GM19438 (cell line): ENCODE data around the gene FOSL2.

Experiments used
- ATAC-seq: cut with Tn5 transposase; IDR thresholded peaks from one replicate; pipeline ENCODE4 v1.9.1; 2021; ENCODE audit warnings: low read depth; ENCODE audit not compliant: unreplicated experiment

FOSL2 gene

DNA sequence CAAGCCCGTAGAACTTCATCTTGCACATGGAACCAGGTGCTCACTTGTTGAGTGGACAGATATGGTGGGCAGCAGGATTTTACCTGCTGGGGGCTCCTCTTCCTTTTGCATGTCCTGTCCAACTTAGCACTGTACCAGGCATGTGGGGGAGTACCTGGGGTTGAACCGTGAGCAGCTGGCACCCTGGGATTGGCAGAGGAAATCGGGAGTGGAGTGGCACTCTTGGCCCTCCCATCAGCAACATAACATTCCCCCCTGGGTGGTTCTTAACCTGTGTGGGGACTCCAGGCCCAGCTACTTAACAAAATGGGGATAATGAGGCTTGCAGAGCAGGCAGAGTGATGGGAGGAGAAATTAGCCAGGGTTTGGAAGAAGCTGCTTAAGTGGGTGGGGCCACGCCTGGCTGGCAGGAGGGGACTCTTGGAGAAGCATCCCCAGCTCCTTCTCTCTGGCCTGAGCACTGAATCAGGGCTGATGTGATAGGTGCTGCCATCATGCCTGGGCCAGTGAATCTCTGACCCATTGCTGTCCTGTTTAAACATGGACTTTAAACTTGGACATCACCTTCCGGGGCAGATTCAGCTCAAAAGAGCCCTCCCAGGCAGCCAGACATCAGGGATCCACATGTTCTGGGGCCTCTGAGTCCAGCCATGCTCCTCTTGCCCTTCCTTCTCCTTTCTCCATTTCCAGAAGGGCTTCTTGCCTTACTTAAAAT lies 15.5 kb downstream of the FOSL2 start:
- no peak for ATAC-seq

DNA sequence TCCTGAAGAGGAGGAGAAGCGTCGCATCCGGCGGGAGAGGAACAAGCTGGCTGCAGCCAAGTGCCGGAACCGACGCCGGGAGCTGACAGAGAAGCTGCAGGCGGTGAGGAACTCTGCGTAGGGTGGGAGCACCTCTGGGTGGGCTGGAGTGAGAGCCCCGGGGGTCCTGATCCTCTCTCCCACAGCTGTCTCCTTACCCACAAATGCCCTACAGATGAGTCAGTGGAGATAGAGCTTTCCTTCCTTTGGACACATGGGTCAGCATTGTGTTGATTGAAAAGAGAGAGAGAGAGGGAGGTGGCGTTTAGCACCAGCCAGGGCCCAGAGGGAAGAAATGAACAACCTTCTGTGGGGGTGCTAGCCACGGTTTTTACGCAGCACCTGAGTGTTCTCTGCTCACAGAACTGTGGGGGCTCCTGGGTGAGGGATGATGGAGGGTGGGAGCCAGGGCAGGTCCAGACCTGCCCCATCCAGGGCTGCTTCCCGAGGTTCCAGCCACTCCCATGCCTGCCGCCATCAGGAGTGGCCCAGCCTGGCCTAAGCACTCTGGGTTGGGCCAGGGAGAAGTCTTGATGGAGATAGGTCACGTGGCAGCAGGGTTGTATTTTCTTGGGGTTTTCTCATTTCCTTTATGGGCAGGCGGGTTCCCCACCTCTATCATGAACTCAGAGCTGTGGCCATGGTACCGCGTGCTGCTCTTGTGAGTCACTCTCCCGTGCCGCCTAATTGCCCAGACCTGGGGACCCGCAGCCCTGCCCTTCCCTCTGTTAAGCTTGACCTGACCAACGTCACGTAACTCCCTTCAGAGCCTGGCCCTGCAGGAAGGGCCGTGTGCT lies 16.3 kb downstream of the FOSL2 start:
- ATAC-seq = no peak

DNA sequence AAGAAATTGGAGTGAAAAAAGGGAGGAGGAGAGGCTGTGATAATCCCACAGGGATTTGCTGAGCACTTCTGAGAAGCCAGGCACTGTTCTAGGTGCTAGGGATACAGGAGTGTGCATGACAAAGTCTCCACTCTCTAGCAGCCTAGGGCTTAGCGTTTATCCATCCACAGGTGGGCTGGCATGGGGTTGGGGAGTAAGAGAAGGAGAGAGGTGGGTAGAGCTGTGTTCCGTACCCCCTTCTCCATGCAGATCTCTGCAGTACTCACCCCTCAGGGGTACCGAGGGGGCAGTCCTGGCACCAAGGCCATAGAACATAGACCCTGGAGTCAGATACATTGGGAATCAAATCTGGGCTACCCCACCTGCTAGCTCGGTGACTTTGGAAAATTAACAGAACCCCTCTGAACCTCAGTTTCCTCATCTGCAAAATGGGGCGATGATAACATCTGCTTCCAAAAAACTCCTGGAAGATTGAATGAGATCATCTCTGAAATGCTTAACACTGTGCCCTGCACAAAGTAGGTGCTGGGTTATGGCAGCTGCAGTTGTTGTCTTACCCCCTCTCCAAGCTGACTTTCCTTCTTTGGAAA lies 18.6 kb downstream of the FOSL2 start:
- no peak for ATAC-seq

DNA sequence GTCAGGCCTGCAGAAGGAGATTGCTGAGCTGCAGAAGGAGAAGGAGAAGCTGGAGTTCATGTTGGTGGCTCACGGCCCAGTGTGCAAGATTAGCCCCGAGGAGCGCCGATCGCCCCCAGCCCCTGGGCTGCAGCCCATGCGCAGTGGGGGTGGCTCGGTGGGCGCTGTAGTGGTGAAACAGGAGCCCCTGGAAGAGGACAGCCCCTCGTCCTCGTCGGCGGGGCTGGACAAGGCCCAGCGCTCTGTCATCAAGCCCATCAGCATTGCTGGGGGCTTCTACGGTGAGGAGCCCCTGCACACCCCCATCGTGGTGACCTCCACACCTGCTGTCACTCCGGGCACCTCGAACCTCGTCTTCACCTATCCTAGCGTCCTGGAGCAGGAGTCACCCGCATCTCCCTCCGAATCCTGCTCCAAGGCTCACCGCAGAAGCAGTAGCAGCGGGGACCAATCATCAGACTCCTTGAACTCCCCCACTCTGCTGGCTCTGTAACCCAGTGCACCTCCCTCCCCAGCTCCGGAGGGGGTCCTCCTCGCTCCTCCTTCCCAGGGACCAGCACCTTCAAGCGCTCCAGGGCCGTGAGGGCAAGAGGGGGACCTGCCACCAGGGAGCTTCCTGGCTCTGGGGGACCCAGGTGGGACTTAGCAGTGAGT lies 19.4 kb downstream of the FOSL2 start:
- no peak for ATAC-seq

DNA sequence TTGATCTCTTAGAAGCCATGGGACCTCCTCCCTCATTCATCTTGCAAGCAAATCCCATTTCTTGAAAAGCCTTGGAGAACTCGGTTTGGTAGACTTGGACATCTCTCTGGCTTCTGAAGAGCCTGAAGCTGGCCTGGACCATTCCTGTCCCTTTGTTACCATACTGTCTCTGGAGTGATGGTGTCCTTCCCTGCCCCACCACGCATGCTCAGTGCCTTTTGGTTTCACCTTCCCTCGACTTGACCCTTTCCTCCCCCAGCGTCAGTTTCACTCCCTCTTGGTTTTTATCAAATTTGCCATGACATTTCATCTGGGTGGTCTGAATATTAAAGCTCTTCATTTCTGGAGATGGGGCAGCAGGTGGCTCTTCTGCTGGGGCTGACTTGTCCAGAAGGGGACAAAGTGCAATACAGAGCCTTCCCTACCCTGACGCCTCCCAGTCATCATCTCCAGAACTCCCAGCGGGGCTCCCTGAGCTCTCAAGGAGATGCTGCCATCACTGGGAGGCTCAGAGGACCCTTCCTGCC lies 20.0 kb downstream of the FOSL2 start:
- no peak for ATAC-seq

DNA sequence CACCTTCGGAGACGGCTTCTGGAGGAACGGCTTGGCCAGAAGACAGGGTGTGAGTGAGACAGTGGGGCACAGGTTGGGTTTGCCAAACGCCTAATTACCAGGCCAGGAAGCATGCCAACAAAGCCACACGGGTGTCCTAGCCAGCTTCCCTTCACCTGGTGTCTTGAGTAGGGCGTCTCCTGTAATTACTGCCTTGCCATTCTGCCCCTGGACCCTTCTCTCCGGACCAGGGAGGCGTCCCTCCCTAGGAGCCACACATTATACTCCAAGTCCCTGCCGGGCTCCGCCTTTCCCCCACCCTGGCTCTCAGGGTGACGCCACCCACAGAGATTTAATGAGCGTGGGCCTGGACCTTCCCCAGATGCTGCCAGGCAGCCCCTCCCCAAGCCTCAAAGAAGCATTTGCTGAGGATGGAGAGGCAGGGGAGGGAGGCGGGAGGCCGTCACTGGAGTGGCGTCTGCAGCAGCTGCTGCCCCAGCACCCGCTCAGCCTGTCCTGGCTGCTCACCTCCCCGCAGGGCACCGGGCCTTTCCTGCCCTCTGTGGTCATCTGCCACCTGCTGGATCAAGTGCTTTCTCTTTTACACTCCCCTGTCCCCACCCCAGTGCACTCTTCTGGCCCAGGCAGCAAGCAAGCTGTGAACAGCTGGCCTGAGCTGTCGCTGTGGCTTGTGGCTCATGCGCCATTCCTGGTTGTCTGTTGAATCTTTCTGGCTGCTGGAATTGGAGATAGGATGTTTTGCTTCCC lies 20.7 kb downstream of the FOSL2 start:
- no peak for ATAC-seq

DNA sequence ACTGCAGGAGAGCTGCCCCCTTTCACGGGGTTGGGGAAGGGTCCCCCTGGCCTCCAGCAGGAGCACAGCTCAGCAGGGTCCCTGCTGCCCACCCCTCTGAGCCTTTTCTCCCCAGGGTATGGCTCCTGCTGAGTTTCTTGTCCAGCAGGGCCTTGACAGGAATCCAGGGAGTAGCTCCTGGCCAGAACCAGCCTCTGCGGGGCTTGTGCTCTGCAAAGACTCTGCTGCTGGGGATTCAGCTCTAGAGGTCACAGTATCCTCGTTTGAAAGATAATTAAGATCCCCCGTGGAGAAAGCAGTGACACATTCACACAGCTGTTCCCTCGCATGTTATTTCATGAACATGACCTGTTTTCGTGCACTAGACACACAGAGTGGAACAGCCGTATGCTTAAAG lies 21.2 kb downstream of the FOSL2 start:
- ATAC-seq = no peak

DNA sequence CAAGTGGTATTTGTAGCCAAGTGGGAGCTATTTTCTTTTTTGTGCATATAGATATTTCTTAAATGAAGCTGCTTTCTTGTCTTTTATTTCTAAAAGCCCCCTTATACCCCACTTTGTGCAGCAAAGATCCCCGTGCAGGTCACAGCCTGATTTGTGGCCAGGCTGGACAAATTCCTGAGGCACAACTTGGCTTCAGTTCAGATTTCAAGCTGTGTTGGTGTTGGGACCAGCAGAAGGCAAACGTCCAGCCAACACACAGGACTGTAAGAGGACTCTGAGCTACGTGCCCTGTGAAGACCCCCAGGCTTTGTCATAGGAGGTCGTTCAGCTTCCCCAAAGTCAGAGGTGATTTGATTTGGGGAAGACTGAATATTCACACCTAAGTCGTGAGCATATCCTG lies 21.9 kb downstream of the FOSL2 start:
- no peak for ATAC-seq

DNA sequence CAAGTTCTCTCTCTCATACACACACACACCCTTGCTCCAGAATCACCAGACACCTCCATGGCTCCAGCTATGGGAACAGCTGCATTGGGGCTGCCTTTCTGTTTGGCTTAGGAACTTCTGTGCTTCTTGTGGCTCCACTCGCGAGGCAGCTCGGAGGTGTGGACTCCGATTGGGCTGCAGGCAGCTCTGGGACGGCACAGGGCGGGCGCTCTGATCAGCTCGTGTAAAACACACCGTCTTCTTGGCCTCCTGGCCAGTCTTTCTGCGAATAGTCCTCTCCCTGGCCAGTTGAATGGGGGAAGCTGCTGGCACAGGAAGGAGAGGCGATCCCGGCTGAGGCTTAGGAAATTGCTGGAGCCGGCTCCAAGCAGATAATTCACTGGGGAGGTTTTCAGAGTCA lies 22.4 kb downstream of the FOSL2 start:
- ATAC-seq = no peak

DNA sequence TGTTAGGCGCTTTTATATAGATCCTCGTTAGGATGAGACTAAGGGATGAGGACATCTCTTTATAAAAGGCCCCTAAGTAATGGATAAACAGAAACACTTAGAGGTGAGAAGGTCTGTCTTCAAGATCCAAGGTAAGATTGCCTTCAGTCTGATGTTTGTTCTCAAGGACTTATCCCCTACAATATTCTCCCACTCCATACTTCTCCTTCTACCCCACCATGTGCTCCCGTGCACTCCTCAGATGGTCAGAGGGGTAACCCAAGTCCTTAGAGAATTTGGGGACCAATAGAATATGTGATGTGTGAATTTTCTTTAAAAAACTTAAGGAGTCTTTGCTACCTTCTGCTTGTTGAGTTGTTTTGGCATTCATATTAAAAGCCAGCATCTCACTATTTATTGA lies 23.1 kb downstream of the FOSL2 start:
- ATAC-seq = no peak

DNA sequence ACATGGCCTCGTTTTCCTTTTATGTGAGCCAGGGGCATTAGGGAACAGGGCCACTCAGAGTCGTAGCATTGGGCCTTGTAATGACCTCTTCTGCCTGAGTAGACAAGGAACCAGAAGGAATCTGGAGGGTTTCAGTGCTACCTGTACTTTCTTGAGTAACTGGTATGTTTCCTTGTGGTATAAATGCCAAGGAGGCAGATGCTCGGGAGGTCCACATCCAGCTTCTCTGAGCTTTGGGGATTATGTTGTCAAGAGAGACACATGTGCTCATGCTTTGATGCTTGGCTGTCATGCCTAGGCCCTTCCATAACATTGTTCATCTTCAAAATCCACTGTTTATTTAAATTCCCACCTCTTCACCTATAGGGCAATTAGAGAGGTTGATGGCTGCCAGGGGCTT lies 26.3 kb downstream of the FOSL2 start:
- no peak for ATAC-seq

DNA sequence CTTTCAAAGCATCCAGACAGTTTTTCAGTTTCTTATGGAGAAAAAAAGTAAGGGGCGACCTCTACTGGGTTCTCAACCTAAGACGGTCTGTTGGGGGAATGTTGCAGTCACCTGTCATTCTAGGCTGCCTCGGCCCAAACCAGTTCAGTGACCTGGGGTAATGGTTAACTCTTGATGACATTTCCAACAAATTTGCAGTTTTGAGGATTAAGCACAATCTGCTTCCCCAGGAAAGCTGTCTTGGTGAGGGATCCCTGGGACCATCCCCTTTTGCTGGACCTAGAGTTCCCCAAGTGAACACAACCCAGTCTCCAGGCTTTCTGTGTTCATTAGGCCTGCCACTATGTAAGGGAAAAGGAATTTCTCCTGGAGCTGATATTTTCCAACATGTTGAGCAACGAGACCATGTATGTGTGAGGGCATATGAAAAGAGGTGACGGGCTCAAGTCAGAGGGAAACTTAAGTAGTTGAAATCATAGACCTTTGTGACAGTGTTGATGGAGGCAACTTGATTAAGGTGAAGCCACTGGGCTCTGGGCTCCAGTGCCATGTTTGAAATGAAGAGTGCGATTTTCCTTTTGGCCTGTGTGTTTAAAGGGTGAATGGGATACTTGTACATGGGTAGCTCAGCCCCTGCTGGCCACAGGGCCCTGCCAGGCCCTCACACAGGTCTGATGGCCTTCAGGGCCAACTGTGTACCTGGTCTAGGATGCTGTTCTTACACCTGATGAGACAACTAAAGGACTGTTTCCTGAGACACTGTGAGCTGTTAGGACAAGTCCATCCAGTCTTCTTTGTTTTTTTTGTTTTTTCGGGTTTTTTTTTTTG lies 27.0 kb downstream of the FOSL2 start:
- ATAC-seq = no peak

DNA sequence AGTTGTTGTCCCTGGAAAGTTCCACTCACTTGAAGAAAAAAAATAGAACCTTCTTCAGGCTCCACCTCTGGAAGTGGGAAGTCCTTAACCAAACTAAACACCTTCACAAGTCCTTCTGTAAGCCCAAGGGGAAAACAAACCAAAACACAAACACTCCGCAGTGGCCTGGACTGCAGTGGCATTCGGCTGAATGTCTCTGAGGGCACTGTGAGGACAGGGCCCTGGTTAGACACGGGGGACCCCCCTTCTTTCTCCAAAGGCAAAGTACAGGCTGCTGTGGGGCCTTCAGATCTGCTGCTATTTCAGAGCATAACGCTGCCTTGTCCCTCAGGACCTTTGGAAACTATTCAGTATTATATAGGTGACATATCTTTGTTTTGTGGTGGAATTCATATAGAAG lies 28.1 kb downstream of the FOSL2 start:
- no peak for ATAC-seq

DNA sequence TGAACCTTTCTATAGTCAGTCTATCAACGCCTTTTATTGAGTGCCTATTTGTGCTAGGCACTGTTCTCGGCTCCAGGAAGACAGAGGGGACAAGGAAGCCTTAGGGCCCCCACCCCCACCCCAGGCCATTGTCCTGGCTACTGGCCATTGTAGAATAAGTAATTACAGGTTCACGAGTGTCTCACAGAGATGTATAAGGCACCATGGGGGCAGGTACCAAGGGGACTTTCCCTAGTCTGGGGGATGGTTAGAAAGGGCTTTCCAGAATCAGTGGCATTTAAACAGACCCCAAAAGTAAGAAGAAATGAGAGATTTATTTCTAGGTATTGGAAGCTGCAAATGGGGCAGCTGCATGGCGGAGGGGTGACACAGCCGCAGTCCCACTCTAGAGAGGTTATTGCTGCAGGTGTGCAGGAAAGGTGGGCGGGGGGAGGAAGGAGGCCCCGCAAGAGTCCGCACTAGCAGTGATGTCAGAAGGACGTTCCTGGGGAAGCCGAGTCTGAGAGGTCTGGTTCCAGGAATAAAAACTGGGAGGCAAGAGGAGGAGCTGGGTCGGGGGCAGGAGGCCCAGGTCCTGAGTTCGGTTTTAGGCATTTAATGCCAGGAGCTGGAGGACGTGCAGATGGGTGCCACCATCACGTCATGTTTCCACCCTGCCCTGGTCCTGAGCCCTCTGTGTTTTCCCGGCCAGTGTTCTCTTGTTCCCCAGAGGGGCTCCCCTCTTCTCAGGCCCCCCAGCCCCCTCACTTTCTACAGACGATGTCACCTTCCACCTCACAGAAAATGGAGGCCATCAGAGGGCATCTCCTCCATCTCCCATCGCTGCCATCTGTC lies 30.5 kb downstream of the FOSL2 start:
- ATAC-seq = no peak

DNA sequence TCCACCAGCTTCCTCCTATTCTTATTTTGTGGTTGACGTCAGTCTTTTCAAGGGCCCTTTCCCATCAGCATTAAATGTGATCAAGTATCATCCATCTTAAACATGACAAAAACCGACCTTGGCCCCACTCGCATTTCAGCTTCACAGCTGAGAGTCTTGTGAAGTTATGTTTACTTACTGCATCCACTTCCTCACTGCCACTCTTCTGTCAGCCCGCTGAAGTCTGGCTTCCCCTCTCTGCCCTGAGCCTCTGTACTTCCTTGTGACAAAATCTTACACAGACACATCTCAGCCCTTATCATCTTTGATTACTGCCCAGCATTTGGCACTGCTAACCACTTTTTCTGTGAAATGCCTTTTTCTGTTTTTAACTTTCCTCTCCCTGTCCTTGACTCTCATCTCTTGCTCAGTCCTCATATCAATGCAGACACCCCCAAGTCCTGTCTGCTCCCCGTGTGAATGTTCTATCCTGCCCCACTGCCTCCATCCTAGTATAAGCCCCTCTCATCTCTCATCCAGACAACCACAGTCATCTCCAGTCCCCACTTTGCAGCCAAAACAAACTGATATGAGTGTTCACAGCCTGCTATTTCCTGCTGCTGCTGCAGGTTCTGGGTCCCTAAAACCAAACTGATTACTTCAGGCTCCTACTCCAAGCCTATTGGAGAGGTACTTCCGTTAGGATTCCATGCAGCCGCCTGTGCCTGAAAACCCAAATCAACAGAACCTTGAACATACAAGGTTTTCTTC lies 31.4 kb downstream of the FOSL2 start:
- ATAC-seq = no peak

DNA sequence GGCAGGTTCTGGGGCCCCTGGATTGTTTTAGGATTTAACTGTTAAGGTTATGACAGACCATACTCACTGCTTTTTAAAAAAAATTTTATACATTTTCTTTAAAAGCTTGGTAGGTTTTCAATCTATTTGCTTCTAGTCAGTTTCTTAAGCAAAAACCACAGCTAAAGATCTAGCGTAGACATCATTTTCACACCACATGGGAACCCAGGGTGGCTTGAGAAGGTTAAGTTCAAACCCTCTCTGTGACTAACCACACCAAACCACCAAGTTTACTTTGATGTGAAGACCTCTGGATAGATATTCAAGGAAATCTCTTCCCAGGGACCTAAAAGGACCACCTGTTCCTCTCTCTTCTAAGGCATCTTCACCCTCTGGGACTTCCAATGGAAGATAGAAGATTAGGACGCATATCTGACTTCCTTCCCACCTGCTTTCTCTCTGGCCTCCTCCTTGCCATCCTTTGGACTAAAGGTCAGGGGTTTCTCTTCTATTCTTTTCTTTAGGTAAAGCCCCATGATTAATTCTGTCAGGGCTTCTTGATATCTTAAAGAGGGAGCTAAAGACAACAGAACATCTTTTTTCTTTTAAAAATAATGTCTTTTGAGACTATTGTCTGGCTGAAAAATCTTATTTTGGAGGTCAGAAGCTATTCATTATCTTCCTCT lies 32.3 kb downstream of the FOSL2 start:
- no peak for ATAC-seq

DNA sequence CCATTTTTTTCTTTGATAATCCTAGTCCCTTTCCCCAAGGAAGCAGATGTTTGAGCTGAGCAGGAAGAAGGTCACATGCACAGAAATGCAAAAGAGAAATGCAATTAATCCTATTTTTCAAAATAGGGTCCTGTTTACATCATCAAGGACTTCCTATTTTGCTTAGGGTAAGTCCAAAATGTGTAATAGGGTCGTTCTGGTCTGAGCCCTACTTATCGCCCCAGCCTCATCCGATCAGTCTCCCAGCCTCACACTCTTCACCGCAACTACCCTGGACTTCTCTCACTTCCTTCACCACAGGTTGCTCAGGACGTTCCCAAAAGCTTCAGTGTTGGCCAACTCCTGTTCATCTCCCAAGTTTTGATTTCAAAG lies 32.8 kb downstream of the FOSL2 start:
- ATAC-seq = no peak
